K562 (cell line): Measurements from ENCODE around the gene PLIN5. TPM values are rescaled to one million over a fixed set of nuclear protein-coding genes. Genes with fewer than 3 reads are reported as not detected.
A peak's percentile ranks its signal among the peaks of the same experiment; 100 is the strongest.

ENCODE experiments used
- CHD4 ChIP-seq: fragments of 200-600 bp; sonication (generic); IDR thresholded peaks from 3 replicates; pipeline ENCODE4 v1.6.1; 2012; ENCODE audit warnings: low read depth, mild to moderate bottlenecking, mixed read lengths, low read length, inconsistent platforms; ENCODE audit not compliant: insufficient read depth, insufficient replicate concordance, poor library complexity, severe bottlenecking
- FOXJ2 ChIP-seq: fragments of 200-800 bp; sonication (Bioruptor generic); IDR thresholded peaks from 2 replicates; pipeline ENCODE4 v1.6.1; 2016; ENCODE audit warnings: missing genetic modification characterization, missing compliant biosample characterization
- HDAC8 ChIP-seq: fragments of 450-650 bp; IDR thresholded peaks from 2 replicates; pipeline ENCODE4 v1.6.1; 2016; ENCODE audit warnings: mild to moderate bottlenecking, missing genetic modification characterization, moderate library complexity, missing compliant biosample characterization
- IFI16 ChIP-seq: fragments of 250-450 bp; sonication (Bioruptor Pico); IDR thresholded peaks from 2 replicates; pipeline ENCODE4 v2.1.2; 2022; ENCODE audit warnings: mild to moderate bottlenecking, inconsistent platforms
- KLF13 ChIP-seq: fragments of 450-650 bp; IDR thresholded peaks from 2 replicates; pipeline ENCODE4 v1.6.1; 2016; ENCODE audit warnings: missing genetic modification characterization, low read depth, mild to moderate bottlenecking, missing compliant biosample characterization, moderate library complexity, borderline replicate concordance
- MEIS2 ChIP-seq: fragments of 450-650 bp; IDR thresholded peaks from 2 replicates; pipeline ENCODE4 v1.6.1; 2014; ENCODE audit warnings: mild to moderate bottlenecking; ENCODE audit not compliant: partially characterized antibody
- MYNN ChIP-seq, 2 experiments: sonication (generic); formaldehyde crosslinking in 1 of 2; IDR thresholded peaks; 2 replicates each; pipeline versions ENCODE4 v1.5.0 to v1.6.1; 2016 to 2020; ENCODE audit warnings: antibody characterized with exemption in 1 of 2, missing genetic modification reagents in 1 of 2
- NBN ChIP-seq: fragments of 450-650 bp; IDR thresholded peaks from 2 replicates; pipeline ENCODE4 v1.6.1; 2016; ENCODE audit warnings: low read depth, mild to moderate bottlenecking
- NFIC ChIP-seq: fragments of 450-650 bp; IDR thresholded peaks from 2 replicates; pipeline ENCODE4 v1.6.1; 2017; ENCODE audit warnings: mild to moderate bottlenecking, inconsistent platforms
- NFYB ChIP-seq: IDR thresholded peaks from 2 replicates; pipeline ENCODE4 v1.6.1; 2011; ENCODE audit warnings: mild to moderate bottlenecking, moderate library complexity; ENCODE audit not compliant: insufficient read length; ENCODE audit errors: extremely low read depth
- NR2F6 ChIP-seq: fragments of 450-650 bp; formaldehyde crosslinking; IDR thresholded peaks from 2 replicates; pipeline ENCODE4 v1.4.0; 2020; ENCODE audit warnings: mild to moderate bottlenecking
- SETDB1 ChIP-seq: IDR thresholded peaks from one replicate; pipeline ENCODE4 v1.6.1; 2012; ENCODE audit warnings: low read length, control low read depth, inconsistent platforms
- SIX5 ChIP-seq, 2 experiments: IDR thresholded peaks; 2 replicates each; pipeline ENCODE4 v1.6.1; 2011; ENCODE audit warnings: low read length in 2 of 2, borderline replicate concordance in 1 of 2, low read depth in 1 of 2, mild to moderate bottlenecking in 1 of 2, moderate library complexity in 1 of 2; ENCODE audit not compliant: insufficient read depth in 1 of 2
- SMARCE1 ChIP-seq: fragments of 450-650 bp; IDR thresholded peaks from 2 replicates; pipeline ENCODE4 v1.7.1; 2016; ENCODE audit warnings: mild to moderate bottlenecking
- TCF7L2 ChIP-seq: fragments of 150-350 bp; IDR thresholded peaks from 2 replicates; pipeline ENCODE4 v1.6.1; 2016; ENCODE audit warnings: low read depth, mild to moderate bottlenecking, low read length, moderate library complexity
- TEAD4 ChIP-seq, 2 experiments: sonication (generic) in 1 of 2; formaldehyde crosslinking in 1 of 2; IDR thresholded peaks; 2 replicates each; pipeline versions ENCODE4 v1.6.1 to v1.8.0; 2012 to 2022; ENCODE audit warnings: borderline replicate concordance in 1 of 2, inconsistent platforms in 1 of 2, low read length in 1 of 2, mild to moderate bottlenecking in 1 of 2, missing genetic modification reagents in 1 of 2
- TGIF2 ChIP-seq: sonication (generic); formaldehyde crosslinking; IDR thresholded peaks from 2 replicates; pipeline ENCODE4 v1.8.1; 2022; ENCODE audit warnings: mild to moderate bottlenecking, missing genetic modification reagents, moderate library complexity
- TRIM28 ChIP-seq: fragments of 450-650 bp; IDR thresholded peaks from 2 replicates; pipeline ENCODE4 v1.6.1; 2017
- WHSC1 ChIP-seq: IDR thresholded peaks from one replicate; pipeline ENCODE4 v1.6.1; 2012; ENCODE audit warnings: low read length, control low read depth, inconsistent platforms
- ZNF143 ChIP-seq: sonication (generic); formaldehyde crosslinking; IDR thresholded peaks from 2 replicates; pipeline ENCODE4 v1.9.0; 2022; ENCODE audit warnings: mild to moderate bottlenecking, missing genetic modification reagents
- ZNF707 ChIP-seq: fragments of 250-450 bp; sonication (Bioruptor Pico); conservative IDR thresholded peaks from 2 replicates; pipeline ENCODE4 v1.8.0; 2022; ENCODE audit warnings: inconsistent platforms, mild to moderate bottlenecking, moderate library complexity
- ZNF76 ChIP-seq: fragments of 250-450 bp; sonication (Bioruptor Pico); IDR thresholded peaks from 2 replicates; pipeline ENCODE4 v1.4.0; 2020; ENCODE audit warnings: mild to moderate bottlenecking, moderate library complexity, borderline replicate concordance
- polyA plus RNA-seq, 8 experiments: library from polyadenylated mRNA; depleted of rRNA in 4 of 8; stranded (reverse) in 5 of 8; unstranded in 3 of 8; fragments of >200 nt; fragmentation: Nextera tagmentation in 2 of 8; fragmentation: Illumina TruSeq in 1 of 8; extraction: Ambion mirVana in 2 of 8; extraction: Trizol in 1 of 8; gene quantifications; 2 replicates each; pipeline versions ENCODE4 v1.2.1 to v1.2.3, GENCODE V29; 2011 to 2014; ENCODE audit warnings: inconsistent platforms in 1 of 8, missing spikeins in 1 of 8
- total RNA-seq, 7 experiments: library from RNA; depleted of rRNA in 6 of 7; stranded (reverse); fragments of >200 nt in 6 of 7; fragmentation: Illumina TruSeq in 2 of 7; extraction: Trizol in 2 of 7; gene quantifications; 2 replicates each; pipeline versions ENCODE4 v1.2.1 to v1.2.3, GENCODE V29; 2011 to 2021; ENCODE audit warnings: low replicate concordance in 1 of 7
- TF ChIP-seq, protein P1 (sequence below): fragments of 450-650 bp; IDR thresholded peaks from 2 replicates; pipeline ENCODE4 v1.7.1; 2018; ENCODE audit warnings: mild to moderate bottlenecking, low read depth; ENCODE audit not compliant: partially characterized antibody
- TF ChIP-seq, protein P2 (sequence below): fragments of 450-650 bp; formaldehyde crosslinking; IDR thresholded peaks from 2 replicates; pipeline ENCODE4 v1.4.0; 2020; ENCODE audit warnings: mild to moderate bottlenecking, mixed read lengths

Gene PLIN5
- total and polyA plus RNA-seq, 9 of the 15 experiments (the other 6 are each of a cell fraction or from before 2014, with no cell fraction given) = 0.04 to 1.3 (median 0.50) TPM

DNA sequence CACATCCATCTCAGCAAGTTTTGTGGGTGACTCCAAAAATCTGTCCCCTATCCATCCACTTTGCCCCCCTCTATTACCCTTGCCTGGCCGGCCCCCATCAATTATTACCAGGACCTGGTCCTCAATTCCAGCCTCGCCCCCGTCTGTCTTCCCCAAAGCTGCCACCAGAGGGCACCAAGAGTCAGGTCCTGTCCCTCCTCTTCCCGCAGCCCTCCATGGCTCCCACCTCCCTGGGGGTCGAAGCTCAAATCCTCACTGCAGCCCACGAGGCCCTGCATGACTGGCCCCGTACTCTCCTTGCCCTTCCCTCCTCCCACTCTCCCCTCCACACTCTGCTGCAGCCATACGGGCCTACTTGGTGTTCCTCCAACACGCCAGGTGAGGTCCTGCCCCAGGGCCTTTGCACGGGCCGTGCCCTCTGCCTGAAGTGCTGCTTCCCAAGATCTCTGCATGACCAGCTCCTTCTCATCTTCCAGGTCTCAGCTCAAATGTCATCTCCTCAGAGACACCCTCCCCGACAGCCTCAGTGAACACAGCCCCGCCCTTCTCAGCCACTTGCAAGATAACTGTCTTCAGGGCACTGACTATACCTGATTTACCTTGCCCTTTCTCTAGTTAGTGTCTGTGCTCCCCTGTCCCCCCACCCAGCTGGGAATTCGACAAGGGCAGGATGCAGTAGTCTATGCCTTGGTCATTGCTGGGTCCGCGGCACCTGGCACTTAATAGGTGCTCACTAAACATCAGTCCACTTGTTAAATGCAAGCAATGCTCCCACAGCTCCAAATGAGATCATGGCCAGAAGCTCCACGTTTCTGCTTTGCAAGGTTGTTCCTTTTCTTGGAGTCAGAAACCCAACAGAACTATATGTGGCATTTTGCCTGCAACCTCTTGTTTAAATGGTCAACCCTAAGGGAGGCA, 41.3 kb upstream of the PLIN5 start (continued):
- TF ChIP-seq CHD4 (peak; percentile 73), NFIC (no peak; the same call in 1 of the 2 replicates), MYNN (IDR thresholded peaks at IDR 0.05) (no peak), MYNN (CRISPR knock-in tag; IDR thresholded peaks at IDR 0.05) (no peak), SMARCE1 (no peak), NBN (peak; percentile 72; the same call in 1 of the 2 replicates), MEIS2 (no peak), ZNF76 (CRISPR knock-in tag) (no peak), FOXJ2 (tag) (no peak), TGIF2 (CRISPR knock-in tag) (no peak), SETDB1 (no peak), WHSC1 (no peak), TCF7L2 (no peak), ZNF143 (CRISPR knock-in tag) (no peak), ZNF707 (no peak), TEAD4 (IDR thresholded peaks at IDR 0.05; ENCODE audit: low read length) (0 out of 2 replicates have a peak, but pooled peaks have one; percentile 7), TEAD4 (CRISPR knock-in tag; IDR thresholded peaks at IDR 0.05; ENCODE audit: borderline replicate concordance) (no peak), TRIM28 (no peak), HDAC8 (tag) (no peak), NR2F6 (no peak), SIX5 (IDR thresholded peaks at IDR 0.05; ENCODE audit: borderline replicate concordance in 1 of 2, insufficient read depth in 1 of 2, low read depth in 1 of 2, low read length in 2 of 2) (no peak), KLF13 (tag) (no peak), NFYB (no peak), IFI16 (CRISPR knock-in tag) (no peak)
- TF ChIP-seq, protein P1, sequence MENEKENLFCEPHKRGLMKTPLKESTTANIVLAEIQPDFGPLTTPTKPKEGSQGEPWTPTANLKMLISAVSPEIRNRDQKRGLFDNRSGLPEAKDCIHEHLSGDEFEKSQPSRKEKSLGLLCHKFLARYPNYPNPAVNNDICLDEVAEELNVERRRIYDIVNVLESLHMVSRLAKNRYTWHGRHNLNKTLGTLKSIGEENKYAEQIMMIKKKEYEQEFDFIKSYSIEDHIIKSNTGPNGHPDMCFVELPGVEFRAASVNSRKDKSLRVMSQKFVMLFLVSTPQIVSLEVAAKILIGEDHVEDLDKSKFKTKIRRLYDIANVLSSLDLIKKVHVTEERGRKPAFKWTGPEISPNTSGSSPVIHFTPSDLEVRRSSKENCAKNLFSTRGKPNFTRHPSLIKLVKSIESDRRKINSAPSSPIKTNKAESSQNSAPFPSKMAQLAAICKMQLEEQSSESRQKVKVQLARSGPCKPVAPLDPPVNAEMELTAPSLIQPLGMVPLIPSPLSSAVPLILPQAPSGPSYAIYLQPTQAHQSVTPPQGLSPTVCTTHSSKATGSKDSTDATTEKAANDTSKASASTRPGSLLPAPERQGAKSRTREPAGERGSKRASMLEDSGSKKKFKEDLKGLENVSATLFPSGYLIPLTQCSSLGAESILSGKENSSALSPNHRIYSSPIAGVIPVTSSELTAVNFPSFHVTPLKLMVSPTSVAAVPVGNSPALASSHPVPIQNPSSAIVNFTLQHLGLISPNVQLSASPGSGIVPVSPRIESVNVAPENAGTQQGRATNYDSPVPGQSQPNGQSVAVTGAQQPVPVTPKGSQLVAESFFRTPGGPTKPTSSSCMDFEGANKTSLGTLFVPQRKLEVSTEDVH = no peak
- TF ChIP-seq, protein P2, sequence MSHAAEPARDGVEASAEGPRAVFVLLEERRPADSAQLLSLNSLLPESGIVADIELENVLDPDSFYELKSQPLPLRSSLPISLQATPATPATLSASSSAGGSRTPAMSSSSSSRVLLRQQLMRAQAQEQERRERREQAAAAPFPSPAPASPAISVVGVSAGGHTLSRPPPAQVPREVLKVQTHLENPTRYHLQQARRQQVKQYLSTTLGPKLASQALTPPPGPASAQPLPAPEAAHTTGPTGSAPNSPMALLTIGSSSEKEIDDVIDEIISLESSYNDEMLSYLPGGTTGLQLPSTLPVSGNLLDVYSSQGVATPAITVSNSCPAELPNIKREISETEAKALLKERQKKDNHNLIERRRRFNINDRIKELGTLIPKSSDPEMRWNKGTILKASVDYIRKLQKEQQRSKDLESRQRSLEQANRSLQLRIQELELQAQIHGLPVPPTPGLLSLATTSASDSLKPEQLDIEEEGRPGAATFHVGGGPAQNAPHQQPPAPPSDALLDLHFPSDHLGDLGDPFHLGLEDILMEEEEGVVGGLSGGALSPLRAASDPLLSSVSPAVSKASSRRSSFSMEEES (CRISPR knock-in tag) = no peak
